ENCODE measurements around the gene CADPS2.

DNA sequence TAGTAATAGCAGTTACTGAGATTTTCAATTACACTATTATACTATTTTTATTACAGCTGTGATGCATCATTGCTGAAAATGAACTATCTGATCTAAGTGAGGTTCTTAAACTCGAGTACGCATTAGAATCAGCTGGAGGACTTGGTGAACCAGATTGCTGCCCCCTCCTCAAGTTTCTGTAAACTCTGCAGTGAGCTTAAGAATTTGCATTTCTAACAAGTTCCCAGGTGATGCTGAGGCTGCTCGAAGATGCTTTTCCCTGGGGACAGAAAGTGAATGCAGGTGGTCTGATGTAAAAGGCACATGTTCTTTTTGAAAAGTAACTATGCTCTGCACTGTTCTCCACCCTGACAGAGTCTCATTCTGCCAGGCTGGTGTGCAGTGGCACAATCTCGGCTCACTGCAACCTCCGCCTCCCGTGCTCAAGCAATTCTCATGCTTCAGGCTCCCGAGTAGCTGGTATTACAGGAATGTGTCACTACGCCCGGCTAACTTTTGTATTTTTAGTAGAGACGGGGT, 199.8 kb downstream of the CADPS2 start:
- TF ChIP-seq, protein P1, sequence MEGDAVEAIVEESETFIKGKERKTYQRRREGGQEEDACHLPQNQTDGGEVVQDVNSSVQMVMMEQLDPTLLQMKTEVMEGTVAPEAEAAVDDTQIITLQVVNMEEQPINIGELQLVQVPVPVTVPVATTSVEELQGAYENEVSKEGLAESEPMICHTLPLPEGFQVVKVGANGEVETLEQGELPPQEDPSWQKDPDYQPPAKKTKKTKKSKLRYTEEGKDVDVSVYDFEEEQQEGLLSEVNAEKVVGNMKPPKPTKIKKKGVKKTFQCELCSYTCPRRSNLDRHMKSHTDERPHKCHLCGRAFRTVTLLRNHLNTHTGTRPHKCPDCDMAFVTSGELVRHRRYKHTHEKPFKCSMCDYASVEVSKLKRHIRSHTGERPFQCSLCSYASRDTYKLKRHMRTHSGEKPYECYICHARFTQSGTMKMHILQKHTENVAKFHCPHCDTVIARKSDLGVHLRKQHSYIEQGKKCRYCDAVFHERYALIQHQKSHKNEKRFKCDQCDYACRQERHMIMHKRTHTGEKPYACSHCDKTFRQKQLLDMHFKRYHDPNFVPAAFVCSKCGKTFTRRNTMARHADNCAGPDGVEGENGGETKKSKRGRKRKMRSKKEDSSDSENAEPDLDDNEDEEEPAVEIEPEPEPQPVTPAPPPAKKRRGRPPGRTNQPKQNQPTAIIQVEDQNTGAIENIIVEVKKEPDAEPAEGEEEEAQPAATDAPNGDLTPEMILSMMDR (IDR thresholded peaks at IDR 0.05): no peak
- no peak for TF ChIP-seq POLR2A (IDR thresholded peaks at IDR 0.05)
